VCaP (cell line): Measurements from ENCODE around the gene EIF5.

ENCODE experiments used
- H3K27ac ChIP-seq: fragments of 450-650 bp; 2 replicates; pipeline ENCODE4 v1.5.1; 2017
- TF ChIP-seq, protein P1 (sequence below): fragments of 450-650 bp; conservative IDR thresholded peaks from 2 replicates; pipeline ENCODE4 v1.5.1; 2017; ENCODE audit warnings: mild to moderate bottlenecking, moderate library complexity

The EIF5 gene

DNA sequence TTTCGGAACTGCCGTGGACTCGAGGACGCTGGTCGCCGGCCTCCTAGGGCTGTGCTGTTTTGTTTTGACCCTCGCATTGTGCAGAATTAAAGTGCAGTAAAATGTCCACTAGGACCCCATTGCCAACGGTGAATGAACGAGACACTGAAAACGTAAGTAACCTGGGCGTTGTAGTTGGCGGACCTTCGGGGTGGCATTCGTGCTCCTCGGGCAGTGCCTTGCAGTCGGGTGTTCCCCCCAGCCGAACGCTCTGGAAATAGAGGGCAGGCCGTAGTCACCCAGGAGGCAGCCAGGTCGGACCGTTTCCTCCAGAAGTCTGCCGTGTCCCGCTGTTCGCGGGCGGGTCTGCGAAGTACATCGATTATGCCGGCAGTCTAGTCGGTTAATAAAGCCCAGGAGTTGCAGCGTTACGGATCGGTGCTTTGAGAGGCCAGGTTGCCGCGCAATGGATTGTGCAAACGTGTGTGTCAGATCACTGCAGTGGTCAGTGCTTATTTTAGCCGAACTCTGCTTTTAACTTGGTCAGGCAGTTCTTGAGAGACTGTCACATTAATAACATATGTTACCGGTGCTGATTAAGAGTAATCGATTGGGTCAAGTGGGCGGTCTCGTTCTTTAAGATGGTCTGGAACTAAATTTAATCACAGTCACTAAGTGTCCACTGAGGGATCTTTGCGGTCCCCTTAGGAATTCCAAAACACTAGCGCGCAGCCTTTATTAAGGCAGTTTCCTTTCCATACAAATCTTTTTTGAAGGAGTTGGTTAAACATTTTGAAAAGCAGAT, 52.1 kb downstream of the EIF5 start:
- TF ChIP-seq, protein P1, sequence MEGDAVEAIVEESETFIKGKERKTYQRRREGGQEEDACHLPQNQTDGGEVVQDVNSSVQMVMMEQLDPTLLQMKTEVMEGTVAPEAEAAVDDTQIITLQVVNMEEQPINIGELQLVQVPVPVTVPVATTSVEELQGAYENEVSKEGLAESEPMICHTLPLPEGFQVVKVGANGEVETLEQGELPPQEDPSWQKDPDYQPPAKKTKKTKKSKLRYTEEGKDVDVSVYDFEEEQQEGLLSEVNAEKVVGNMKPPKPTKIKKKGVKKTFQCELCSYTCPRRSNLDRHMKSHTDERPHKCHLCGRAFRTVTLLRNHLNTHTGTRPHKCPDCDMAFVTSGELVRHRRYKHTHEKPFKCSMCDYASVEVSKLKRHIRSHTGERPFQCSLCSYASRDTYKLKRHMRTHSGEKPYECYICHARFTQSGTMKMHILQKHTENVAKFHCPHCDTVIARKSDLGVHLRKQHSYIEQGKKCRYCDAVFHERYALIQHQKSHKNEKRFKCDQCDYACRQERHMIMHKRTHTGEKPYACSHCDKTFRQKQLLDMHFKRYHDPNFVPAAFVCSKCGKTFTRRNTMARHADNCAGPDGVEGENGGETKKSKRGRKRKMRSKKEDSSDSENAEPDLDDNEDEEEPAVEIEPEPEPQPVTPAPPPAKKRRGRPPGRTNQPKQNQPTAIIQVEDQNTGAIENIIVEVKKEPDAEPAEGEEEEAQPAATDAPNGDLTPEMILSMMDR = no peak
- peak overlapping the region; percentile 96 for H3K27ac ChIP-seq

DNA sequence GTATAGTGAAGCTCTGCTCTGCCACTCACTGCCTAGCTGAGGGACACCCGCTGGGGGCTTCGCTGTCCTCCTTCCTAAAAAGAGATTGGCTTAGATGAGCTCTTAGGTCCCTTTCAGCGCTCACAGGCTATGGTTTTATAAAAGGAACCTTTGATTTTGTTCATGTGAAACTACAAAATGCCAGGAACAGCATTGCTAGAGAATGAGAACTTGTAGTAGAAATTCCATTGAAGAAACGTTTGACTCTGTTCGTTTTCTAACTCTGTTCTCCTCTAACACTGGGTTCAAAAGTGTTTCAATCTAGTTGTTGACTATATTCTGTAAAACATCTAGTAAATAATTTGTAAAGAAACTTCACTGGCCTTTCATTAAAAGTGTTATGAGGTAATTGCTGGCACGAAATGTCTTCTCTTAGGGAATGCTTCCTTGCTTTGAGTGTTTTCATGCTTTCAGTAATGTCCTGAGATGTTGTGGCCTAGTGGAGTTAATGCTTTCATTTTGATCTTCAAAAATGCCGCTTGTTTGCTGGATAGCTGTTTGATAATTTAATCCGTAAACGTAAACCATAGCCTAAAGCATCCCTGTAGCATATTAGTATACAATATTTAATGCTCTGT, 52.8 kb downstream of the EIF5 start:
- TF ChIP-seq, protein P1 = no peak
- peak overlapping the region; percentile 96 for H3K27ac ChIP-seq

DNA sequence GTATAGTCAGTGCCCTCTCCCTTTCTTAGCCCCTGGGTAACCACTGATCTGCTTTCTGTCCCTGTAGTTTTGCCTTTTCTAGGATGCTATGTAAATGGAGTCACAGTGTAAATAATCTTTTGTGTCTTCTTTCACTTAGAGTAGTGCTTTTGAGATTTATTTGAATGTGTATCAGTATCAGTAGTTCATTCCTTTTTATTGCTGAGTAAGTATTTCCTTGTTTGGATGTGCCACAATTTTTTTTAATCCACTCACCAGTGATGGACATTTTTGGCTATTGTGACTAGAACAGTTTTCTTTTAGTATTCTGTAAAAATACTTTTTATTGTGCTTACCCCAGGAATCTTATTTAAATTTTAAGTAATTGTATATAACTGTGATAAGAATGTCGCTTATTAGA, 54.6 kb downstream of the EIF5 start:
- no peak overlapping the region for H3K27ac ChIP-seq
- TF ChIP-seq, protein P1 = no peak

DNA sequence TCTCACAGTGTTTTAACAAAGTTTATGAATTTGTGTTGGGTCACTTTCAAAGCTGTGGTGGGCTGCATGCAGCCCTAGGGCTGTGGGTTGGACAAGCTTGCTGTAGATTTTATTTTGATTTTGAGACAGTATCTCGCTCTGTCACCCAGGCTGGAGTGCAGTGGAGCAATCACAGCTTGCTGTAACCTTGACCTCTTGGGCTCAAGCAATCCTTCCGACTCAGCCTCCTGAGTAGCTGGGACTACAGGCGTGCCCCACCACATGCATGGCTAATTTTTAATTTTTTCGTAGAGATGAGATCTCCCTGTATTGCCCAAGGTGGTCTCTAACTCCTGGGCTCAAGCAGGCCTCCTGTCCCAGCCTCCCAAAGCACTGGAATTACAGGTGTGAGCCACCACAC, 56.6 kb downstream of the EIF5 start:
- TF ChIP-seq, protein P1 = no peak
- H3K27ac ChIP-seq = peak overlapping the region; percentile 11; the same call in 1 of the 2 replicates

DNA sequence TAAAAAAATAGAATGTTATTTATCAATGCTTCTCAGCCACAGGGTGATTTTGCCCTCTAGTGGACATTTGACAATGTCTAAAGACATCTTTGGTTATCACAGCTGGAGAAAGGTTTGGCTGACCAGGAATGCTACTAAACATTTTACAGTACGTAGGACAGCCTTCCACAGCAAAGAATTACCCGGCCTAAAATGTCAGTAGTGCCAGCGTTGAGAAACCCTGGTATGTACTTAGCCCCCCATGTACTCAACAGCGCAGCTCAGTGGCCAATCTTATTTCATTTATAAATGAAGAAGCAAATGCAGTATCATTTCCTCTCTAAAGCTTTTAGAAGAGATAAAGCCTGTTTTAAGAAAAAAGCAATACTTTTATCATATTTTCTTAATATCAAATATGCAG, 57.0 kb downstream of the EIF5 start:
- TF ChIP-seq, protein P1 = peak; percentile 86
- H3K27ac ChIP-seq = peak overlapping the region; percentile 52; the same call in 1 of the 2 replicates

DNA sequence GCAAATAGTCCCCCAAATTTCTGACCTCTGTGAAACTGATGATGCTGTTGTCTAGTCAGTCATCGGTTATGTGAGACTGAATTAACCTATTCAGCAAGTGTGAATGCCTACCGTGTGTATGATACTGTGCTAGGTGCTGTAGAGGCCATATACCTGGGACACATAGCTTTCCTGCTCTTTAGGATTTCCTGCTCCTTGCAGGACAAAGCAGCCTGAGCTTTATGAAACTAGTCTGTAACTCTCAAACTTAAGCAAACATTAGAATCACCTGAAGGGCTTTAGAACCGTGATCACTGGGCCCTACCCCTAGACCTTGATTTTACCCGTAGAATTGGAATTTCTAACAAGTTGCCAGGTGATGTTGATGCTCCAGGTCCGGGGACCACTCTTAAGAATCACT, 58.1 kb downstream of the EIF5 start:
- TF ChIP-seq, protein P1 = no peak
- peak overlapping the region; percentile 52 for H3K27ac ChIP-seq

DNA sequence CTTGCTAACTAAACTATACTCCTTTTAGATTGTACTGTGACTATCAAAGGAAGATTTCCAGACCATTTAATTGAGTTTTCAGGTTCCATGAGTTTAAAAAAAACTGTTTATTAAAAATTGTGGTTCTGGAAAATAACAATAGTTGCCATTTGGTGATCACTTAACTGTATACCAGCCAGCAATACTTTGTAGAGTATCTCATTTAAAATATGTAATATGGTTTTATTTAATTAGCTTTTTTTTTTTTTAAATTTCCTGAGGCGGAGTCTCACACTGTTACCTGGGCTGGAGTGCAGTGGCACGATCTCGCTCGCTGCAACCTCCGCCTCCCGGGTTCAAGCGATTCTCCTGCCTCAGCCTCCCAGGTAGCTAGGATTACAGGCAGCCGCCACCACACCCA, 58.5 kb downstream of the EIF5 start:
- TF ChIP-seq, protein P1 = no peak
- peak overlapping the region; percentile 52 for H3K27ac ChIP-seq
